ENCODE measurements around the gene AARS2. TPM values are rescaled to one million over a fixed set of nuclear protein-coding genes. Genes with fewer than 3 reads are reported as not detected.

Gene AARS2
- total RNA-seq, 4 donors from 2014 or later: 6.9 to 12.3 (median 7.6) TPM

GRCh38 chr6:44251576-44252524 is 61.3 kb downstream of the AARS2 start:
- no peak for TF ChIP-seq CTCF (IDR thresholded peaks at IDR 0.05)
- DNase-seq (ENCODE audit: low spot score): no peak
- ATAC-seq (ENCODE audit: low FRiP score): no peak

GRCh38 chr6:44250718-44251123 is 62.4 kb downstream of the AARS2 start:
- DNase-seq (ENCODE audit: low spot score) (no peak), ATAC-seq (ENCODE audit: low FRiP score) (no peak)
- no peak for TF ChIP-seq CTCF (IDR thresholded peaks at IDR 0.05)

- TF ChIP-seq CTCF (IDR thresholded peaks at IDR 0.05): no peak
- no peak for DNase-seq (ENCODE audit: low spot score)
- ATAC-seq (ENCODE audit: low FRiP score): no peak
These were observed 63.0 kb downstream of the AARS2 start for GRCh38 chr6:44250067-44250717.

Other genes with a start within 250 kb of the AARS2 start
- gene MRPL14, start 185.9 kb downstream of the AARS2 start, total RNA-seq: 10 to 100 TPM; 29.2 to 36.3 (median 35.5) TPM
- gene TMEM63B, start 185.8 kb downstream of the AARS2 start, total RNA-seq: 10 to 100 TPM; 17.0 to 23.4 (median 20.6) TPM
- 1 to 10 TPM in 3 of 4 donors, under 1 TPM in 1; 0.09 to 8.4 (median 3.3) TPM for gene CAPN11, start 154.5 kb downstream of the AARS2 start, total RNA-seq
- gene MYMX, start 96.4 kb downstream of the AARS2 start, total RNA-seq: 10 to 100 TPM in 1 of 4 donors, 1 to 10 TPM in 2, not detected in 1; 1.9 to 15.8 (median 2.4) TPM
- gene SLC29A1, start 89.8 kb downstream of the AARS2 start, total RNA-seq: 100 to 1,000 TPM in 1 of 4 donors, 10 to 100 TPM in 3; 61.7 to 317 (median 87.0) TPM
- gene HSP90AB1, start 66.2 kb downstream of the AARS2 start, total RNA-seq: 1,000 to 10,000 TPM in 1 of 4 donors, 100 to 1,000 TPM in 3; 553 to 1,198 (median 846) TPM
- gene SLC35B2, start 55.8 kb downstream of the AARS2 start, total RNA-seq: 10 to 100 TPM; 25.3 to 31.9 (median 30.4) TPM
- gene NFKBIE, start 47.8 kb downstream of the AARS2 start, total RNA-seq: 10 to 100 TPM; 13.1 to 25.5 (median 15.3) TPM
- under 1 TPM in 1 of 4 donors, not detected in 3; 0.19 TPM for gene TMEM151B, start 42.9 kb downstream of the AARS2 start, total RNA-seq
- gene SPATS1, start 29.3 kb upstream of the AARS2 start, total RNA-seq: not detected
- gene CDC5L, start 74.4 kb upstream of the AARS2 start, total RNA-seq: 10 to 100 TPM; 14.6 to 21.4 (median 17.3) TPM

Measured in omental fat pad (tissue), 4 donors.